ENCODE results near the gene JAKMIP3.

Gene JAKMIP3

DNA sequence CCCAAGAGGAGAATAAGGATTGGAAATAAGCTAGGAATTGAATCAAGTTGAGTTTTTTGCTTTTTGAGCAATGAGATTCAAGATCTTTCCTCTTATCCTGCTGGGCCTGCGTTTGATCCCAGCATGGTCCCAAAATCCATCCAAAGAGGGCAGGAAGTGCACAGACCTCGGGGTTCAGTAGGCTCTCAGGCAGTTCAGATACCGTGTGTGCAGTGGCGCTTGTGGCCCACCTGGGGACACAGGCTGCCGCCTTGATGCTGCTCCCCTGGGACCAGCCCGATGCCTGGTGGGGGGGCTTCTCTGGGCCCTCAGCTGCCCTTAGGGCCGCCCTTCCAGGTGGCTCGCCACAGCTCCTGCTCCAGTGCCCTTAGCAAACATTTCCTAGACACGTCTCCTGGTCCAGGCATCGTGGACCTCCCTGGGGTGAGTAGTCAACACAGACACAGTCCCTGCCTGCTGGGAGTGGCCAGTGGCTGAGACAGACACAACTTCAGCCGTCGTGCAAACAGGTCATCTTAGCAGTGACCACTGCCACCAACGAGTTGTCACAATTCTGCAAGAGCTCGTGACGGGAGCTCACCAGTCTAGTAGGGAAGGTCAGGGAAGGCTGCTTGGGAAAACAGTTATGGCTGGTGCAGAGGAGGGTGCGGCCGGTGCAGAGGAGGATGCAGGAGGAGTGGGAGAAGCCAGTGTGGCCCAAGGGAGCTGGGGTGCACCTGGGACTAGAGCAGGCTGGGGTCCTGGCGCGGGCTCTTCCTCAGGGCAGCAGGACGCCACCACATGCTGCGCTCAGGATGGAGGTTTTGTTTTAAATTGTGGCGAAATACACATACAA, 21.7 kb upstream of the JAKMIP3 start:
- DNase-seq (ENCODE audit: low read depth) = no peak

DNA sequence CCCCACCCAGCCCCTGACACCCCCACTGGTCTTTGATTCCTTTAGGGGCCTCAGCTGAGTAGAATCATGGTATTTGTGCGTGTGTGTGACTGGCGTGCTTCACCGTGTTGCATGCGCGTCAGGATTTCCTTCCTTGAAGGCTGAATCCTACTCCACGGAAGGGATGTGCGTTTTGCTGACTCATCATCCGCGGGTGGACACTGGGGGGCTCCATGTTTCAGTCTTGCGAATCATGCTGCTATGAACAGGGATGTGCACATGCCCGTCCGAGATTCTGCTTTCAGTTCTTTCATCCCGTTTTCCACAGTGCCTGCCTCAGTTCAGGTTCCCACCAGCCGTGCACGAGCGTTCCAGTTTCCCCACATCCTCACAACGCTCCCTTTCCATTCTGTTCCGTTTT, 20.9 kb upstream of the JAKMIP3 start:
- DNase-seq (ENCODE audit: low read depth) = no peak

DNA sequence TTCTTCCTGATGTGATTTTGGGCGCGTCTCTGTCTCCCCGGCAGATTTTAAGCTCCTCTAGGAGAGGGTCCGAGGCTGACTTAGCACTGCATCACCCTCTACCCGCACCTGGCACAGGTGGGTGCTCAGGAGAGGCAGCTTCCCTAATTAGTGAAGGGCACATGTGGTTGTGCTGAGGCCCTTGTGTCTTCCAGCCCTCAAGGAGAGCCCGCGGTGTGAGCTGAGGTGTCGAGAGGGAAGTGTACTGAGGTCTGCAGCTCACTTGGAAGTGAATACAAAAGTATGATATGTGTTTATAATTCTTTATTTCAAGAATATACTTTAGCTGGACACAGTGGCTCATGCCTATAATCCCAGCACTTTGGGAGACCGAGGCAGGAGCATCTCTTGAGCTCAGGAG, 20.4 kb upstream of the JAKMIP3 start:
- DNase-seq (ENCODE audit: low read depth) = no peak

DNA sequence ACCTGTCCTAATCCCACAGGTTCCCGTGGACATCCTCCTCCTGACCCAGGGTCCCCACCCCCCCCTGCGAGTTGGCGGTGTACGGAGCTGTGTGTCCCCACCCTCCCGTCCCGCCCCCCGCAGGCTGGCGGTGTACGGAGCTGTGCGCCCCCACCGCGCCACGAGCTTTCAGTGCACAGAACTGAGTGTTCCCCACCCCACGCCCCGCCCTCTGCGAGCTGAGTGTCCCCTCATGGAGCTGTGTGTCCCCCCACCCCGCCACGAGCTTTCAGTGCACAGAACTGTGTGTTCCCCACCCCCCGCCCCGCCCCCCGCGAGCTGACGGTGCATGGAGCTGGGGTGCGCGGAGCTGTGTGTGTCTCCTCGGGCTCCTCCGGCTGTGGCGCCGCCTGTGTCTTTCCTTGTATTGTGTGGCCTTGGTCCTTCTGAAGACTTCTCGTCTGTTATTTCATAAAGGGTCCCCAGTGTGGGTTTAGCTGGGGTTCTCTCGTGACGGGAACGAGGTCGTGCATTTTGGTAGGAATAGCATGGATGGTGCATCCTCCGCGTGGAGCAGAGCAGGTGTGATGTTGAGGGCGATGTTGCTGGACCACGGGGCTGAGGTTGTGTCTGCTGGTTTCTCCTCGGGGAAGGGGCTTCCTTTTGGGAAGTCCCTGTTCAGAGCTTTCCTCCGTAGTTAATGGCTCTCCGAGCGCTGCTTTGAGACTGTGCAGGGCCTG, 18.0 kb upstream of the JAKMIP3 start:
- no peak for DNase-seq (ENCODE audit: low read depth)

DNA sequence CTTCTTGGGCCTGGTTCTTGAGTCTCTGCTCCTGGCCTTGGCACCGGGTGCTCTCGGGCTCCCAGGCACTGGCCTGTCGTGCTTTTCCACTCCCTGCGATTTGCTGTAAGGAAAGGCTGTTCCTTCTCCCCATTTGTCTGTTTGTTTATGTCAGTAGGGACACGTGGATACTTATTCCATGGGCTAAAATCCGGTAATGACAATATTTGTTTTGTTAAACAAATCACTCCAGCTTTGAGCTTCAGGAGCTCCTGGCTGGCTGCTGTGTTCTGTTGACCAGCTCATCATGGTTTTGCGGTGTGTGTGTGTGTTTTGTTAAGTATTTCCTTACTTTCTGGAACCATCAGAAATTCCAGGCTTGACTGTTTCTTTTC, 17.5 kb upstream of the JAKMIP3 start:
- DNase-seq (ENCODE audit: low read depth) = no peak

DNA sequence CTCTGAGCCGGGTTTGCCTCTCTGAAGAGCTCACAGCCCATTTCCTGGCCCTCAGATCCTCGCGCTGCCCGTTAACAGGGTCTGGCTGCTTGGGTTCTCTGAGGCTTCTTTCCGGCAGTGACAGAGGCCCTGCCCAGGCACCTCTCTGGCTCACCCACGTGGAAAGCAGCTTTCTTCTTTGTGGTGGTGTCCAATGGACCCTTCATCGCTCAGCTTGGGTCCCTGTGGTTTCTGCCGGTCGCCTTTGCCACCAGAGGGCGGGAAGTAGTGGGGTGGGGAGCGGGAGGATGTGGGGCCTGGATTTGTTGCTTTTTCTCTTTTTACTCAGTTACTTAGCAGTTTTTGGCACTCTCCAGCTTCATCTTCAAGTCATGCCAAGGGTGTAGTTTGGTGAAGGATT, 15.6 kb upstream of the JAKMIP3 start:
- DNase-seq (ENCODE audit: low read depth) = no peak

DNA sequence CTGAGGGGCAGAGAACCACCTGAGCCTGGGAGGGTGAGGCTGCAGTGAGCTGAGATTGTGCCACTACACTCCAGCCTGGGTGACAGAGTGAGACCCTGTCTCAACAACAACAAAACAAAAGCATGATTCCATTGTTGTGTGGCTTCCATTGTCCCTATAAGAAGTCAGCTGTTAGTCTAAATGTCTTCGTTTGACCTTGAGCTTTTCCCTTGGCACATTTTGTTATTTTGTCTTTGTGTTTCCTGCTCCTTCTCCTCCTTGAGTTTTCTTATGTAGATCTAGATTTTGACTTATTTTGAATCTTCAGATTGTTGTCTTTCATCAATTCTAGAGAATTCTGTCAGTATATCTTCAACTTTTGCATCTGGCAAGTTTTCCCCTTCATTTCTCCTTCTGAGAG, 13.6 kb upstream of the JAKMIP3 start:
- DNase-seq (ENCODE audit: low read depth) = no peak

DNA sequence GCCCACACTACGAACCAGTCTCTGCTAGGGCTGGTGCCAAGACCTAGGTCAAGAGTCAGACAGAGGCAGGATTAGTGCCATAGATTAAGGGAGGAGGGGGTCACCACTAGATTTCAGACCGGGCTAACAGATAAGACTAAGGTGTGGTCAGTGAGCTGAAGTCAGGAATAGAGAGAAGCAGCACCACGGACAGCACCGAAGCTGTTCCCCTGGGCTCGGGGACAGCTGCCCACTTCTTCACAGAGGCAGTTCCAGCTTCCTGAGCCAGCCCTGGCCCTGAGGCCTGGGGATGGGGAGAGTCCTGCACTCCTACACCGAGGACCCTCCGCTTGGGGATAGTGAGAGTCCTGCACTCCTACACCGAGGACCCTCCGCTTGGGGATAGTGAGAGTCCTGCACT, 11.2 kb upstream of the JAKMIP3 start:
- DNase-seq (ENCODE audit: low read depth) = no peak

DNA sequence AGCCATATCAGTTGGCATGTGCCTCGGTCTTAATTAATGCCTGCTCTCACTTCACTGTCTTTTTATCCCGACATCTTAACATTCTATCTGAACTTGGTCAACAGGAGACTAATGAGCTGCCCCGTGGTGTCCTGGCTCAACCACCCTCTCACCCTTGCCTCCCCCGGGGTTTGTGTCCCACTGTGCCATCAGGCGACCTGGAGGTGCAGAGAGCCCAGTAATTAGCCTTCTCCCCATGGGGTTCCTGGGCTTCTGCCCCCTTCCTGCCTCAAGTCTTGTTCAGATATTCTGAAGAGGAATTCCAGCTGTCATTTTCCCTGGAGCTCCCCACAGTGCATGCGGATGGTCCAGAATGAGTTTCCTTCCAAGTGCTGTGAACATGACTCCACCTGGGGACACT, 10.1 kb upstream of the JAKMIP3 start:
- no peak for DNase-seq (ENCODE audit: low read depth)

DNA sequence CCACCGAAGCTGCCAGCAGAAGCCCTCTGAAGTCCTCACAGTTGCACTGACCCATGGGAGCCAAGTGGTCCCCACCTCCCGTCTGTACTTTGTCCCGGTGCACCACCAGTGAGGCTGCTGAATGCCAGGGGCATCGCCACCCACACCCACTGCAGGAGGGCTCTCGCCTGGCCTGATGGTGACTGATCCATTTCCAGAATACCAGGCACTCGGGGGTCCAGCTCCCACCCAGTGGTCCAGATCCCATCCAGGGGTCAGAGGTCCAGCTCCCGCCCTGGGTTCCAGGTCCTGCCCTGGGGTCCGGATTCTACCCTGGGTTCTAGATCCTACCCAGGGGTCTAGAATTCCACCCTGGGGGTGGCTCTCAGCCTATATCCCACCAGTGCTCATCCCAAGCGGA, 9.1 kb upstream of the JAKMIP3 start:
- no peak for DNase-seq (ENCODE audit: low read depth)

DNA sequence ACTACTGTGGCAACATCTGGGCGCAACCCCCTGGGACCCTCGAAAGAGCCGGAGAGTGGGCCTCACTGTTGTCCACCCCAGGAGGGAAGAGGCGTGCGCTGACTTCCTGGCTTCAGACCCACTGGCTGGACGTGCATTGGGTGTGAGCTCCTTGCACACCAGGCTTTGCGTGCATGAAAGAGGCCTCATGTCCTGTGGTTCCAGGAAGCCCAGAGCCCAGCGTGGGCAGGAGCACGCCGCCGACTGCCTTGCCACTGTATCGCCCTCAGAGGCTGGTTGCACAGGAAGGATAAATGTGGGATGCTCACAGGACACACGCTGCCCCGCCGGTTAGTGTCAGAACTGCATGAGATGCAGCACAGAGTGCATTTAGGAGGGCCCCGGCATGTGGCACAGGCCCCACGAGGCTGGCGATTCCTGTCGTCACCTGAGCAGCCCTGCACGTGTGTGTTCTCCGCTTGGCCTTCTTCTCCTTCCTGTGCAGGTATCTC, 8.5 kb upstream of the JAKMIP3 start:
- DNase-seq (ENCODE audit: low read depth) = no peak

DNA sequence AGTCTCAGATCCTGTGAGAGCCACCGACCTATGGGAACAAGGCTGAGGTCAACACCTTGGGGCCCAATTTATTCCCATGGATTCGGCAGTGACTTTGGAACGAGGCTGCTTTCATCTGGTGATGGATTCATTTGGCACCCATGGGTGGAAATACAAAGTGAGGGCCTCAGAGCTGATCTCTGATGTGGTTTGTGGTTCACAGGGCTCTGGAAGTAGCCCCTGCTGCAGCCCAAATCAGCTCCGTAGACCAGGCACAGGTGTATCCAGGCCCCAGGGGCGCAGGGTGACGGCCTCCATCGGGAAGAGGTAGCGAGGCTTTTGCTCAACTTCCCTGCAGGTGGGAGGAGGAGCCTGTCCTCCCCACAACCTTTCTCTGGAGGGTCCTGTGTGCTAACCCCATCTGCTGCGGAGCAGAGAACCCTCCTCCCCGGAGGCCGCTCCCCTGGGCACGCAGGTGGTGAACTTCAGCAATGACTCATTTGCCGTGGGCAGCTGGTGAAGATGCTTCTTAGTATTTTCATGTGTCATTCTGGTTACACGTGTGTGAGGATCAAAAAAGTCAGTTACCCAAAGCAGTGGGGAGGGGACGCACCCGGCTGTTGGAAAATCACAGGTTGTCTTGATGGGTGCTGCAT, 7.5 kb upstream of the JAKMIP3 start:
- no peak for DNase-seq (ENCODE audit: low read depth)

DNA sequence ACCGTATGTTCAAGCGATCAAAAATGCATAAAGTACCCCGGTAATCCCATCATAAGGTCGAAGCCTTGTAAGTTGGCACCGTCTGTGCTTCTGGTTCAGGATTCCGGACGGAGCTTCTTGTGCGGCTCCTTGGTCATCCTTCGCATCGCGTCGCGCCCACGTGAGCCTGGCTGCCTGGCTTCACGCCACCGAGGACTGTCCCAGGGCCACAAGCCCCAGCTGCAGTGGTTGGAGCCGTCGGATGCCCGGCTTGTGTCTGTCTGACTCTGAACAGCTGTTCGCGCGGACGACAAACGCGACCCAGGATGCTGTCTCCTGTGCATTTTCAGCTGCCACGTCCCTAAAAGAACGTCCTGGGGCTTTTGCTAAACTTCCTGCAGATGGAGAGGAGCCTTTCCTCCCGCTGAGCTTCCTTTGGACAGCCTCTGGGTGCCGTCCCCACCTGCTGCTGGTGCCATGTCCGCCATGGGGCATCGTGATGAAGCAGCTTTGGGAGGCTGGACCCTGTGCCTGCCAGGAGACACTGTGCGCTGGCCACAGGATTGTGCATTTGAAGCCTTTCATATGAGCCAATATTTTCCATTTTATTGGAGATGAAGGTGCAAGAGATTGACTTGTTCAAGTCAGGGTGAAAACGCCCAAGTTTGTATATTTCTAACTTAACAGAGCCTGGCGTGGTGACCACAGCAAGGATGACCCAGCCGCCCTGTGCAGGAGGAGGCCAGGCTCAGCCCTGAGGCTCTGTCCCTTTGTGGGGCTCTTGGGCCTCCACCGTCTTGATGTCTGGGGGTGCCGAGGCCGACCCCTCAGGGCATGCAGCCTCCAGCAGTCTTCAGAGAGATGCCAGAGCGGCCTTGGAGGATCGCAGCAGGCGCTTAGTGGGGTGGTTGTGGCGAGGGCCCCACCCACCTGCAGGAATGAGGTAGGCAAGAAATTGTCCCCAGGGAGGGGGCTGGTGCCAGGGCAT, 6.7 kb upstream of the JAKMIP3 start:
- no peak for DNase-seq (ENCODE audit: low read depth)

DNA sequence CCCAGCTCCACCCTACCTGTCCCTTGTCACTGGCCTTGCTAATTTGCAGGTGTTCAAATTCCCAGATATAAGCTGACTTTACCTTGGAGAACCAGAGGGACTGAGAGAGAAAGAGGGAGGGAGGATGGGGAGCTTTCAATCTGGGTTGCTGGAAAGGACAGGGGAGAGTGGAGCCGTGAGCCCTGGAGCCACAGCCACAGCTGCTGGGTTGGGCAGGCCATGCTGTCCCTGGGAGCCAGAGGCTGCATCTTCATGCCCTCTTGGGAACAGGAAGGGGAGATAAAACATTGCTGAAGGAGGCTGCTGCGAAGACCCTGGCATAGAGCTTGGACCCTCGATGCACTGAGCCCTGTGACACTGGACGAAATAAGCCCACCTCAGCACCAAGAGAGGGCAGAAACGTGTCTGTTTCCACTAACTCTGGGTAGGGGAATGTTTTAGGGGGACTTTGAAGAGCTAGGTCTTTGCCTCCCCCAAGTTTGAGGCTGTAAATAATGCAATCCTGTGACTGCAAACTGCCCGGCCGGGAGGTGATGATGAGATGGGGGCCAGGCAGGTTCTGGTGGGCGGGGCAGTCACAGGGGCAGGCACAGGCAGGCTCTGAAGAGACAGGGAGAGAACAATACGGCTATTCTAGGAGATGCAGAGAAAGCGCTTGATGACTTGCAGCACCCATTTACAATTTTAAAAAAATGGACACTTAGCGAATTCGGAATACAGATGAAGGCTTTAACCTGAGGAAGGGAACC, 5.8 kb upstream of the JAKMIP3 start:
- no peak for DNase-seq (ENCODE audit: low read depth)

DNA sequence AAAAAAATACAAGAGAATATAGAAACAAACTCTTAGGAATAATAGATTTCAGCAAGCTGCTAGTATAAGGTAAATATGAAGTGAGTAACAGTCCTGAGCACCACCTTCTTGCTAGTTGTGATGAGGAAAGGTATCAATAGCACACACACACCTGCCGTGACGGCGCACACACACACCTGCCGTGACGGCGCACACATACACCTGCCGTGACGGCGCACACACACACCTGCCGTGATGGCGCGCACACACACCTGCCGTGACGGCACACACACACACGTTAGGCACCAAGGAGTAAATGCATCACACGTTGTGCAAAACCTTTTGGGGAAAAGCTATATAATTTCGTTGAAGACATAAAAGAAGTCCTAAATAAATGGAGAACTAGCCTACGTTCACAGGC, 4.7 kb upstream of the JAKMIP3 start:
- DNase-seq (ENCODE audit: low read depth) = no peak

DNA sequence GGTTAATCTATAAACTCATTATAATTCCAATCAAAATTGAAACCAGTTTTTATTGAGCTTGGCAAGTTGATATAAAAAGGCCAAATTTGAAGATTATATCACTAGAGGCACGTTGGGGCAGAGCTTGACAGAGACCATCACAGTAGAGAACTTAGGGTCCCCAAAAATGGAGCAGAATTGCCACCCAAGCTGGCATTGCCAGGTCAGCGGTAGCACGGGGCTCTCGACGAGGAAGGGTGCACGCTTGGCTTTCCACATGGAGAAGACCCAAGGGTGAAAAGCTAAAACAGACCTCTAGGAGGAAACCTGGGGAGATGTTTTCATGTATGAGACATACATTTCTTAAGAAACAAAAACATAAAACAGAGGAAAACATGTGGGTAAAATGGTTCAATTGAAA, 4.3 kb upstream of the JAKMIP3 start:
- DNase-seq (ENCODE audit: low read depth) = no peak

DNA sequence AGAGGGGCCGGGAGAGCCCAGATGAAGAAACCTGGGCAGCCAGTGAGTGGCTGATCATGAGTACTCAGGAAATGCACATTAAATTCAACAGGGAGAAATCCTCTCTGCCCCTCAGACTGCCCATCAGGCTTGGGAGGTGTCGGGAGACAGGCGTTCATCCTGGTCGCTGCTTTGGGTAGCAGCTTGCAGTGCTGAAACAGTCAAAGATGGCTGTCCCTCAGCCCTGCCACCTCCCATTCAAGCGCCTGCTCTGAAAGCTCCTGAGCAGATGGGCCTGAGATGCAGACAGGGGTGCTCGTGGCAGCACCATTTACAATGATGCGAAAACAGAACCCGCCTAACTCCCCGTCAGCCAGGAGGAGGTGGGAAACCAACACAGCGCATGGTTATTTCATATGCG, 3.6 kb upstream of the JAKMIP3 start:
- DNase-seq (ENCODE audit: low read depth) = no peak

DNA sequence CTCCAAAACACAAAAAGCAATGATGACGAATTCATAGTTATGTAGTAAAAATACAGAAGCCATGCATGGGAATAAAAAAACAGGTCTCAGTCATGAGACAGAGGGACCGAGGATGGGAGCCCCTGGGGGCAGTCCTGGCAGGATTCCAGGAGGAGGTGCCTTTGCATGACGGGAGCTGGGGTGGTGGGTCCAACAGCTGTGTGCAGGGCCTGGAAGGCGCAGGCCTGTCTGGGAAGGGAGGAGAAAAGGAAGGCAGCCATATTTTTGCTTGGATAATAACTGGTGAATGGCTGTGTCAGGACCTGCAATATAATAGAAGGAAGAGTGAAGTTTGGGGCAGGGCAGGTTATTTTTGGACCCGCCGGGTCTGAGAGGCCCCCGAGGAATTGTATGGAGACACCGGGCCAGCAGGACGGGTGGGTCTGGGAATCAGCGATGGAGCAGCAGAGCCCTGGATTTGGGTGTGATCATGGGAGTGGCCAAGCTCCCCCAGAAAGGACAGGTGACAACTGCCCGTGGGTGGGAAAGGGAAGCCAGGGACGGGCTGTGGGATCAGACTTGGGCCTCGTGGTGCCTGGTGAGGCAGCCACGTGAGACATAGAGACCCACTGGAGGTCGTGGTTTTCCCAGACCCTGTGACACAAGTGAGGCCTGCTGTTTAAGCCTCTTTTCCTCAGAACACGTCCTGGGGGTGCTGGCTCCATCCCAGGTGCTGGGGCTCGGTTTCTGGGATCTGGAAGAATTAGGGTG, 2.9 kb upstream of the JAKMIP3 start:
- no peak for DNase-seq (ENCODE audit: low read depth)

DNA sequence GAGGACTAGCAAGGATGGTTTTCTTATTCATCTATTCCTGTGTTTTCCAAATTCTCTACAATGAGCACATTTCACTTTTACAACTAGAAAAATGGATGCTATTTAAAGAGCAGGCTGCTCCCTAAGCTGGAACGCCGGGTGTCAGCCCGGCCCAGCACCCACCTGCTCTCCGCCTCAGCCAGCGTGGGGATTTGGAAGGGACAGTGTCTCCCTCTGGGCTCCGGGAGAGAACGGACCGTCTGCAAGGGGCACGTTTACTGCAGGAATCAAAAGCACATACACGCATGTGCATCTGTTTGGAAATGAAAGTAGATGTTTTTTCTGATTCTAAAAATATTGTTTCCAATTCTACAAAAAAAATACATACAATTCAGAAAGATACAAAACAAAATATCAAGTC, 2.3 kb upstream of the JAKMIP3 start:
- DNase-seq (ENCODE audit: low read depth) = no peak

DNA sequence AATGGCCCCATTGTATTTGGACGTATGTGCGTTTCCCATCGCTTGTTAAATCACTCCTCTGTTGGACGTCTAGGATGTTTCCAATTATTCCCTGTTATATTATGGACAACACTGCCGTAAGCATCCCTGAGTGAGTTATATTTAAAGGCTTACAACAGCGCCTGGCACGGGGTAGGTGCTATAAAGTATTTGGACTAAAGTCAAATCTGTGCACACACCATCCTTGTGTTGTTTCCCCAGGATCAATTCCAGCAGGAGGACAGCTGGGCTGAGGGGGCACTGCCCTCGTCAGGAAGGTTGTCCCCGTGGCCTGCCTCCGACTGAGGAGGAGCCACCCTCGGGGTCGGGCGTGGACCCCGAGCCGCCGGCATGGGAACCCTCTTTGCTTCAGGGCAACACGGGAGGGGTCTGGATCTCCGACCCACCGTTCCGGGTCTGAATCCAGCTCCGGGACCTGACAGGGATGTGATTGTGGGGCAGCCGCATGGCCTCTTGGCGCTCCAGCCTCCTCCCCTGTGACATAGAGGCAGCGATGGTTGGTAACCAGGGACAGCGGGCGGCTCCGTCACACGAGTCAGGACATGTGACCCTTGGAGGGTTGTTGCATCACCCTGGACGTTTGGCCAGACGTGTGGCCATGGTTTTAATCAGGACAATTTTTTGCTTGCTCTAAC, 1.5 kb upstream of the JAKMIP3 start:
- DNase-seq (ENCODE audit: low read depth) = no peak

Data from stimulated activated CD8-positive, alpha-beta memory T cell treated with anti-CD3 and anti-CD28 coated beads, Interleukin-4, amount 100 ng/mL, for 24 hours (primary cell).